B cell (primary cell): ENCODE data around the gene RBM20. TPM values are rescaled to one million over a fixed set of nuclear protein-coding genes. Genes with fewer than 3 reads are reported as not detected.
A peak's percentile ranks its signal among the peaks of the same experiment; 100 is the strongest.

Experiments
- ATAC-seq: fragments of 200-7000 bp; cut with Tn5 transposase; one replicate; pipeline ENCODE4 v1.10.0; 2021; ENCODE audit warnings: low read depth, mild to moderate bottlenecking, moderate number of reproducible peaks, moderate library complexity
- CTCF ChIA-PET: fragments of 350-600 bp; sonication (Branson Sonifier 250); formaldehyde crosslinking; loops from one replicate; lab custom pipeline; 2021; ENCODE audit warnings: antibody characterized with exemption, inconsistent platforms; lab: Charles Lee
- POLR2A ChIA-PET: fragments of 350-600 bp; sonication (Branson Sonifier 250); formaldehyde crosslinking; loops from one replicate; lab custom pipeline; 2021; ENCODE audit warnings: antibody characterized with exemption; lab: Charles Lee
- DNase-seq: peaks from one replicate; pipeline ENCODE4 v3.0.0; 2013
- H2AFZ ChIP-seq: 2 replicates; pipeline ENCODE4 v1.6.1; 2012; ENCODE audit warnings: mild to moderate bottlenecking, low read depth, low read length; ENCODE audit not compliant: insufficient read depth, poor library complexity, severe bottlenecking
- H3K27ac ChIP-seq, 2 donors: 1 replicate in 1 of 2; 2 replicates in 1 of 2; pipeline ENCODE4 v1.5.1; 2012 to 2013; ENCODE audit warnings: low read length in 2 of 2, mild to moderate bottlenecking in 2 of 2, moderate library complexity in 1 of 2
- H3K27me3 ChIP-seq, 4 experiments: fragments of 200-600 bp in 1 of 4; sonication (generic) in 1 of 4; replicated peaks in 1 of 4; 1 replicate in 2 of 4; 2 replicates in 2 of 4; pipeline versions ENCODE4 v1.6.1 to v1.7.0; 2013 to 2016; ENCODE audit warnings: low read length in 3 of 4, mild to moderate bottlenecking in 2 of 4, mixed read lengths in 1 of 4, moderate library complexity in 1 of 4; ENCODE audit not compliant: insufficient read depth in 4 of 4, control insufficient read depth in 3 of 4; ENCODE audit errors: control extremely low read depth in 1 of 4
- H3K36me3 ChIP-seq, 2 experiments: replicated peaks in 1 of 2; 1 replicate in 1 of 2; 2 replicates in 1 of 2; pipeline versions ENCODE4 v1.6.1 to v1.7.1; 2013; ENCODE audit warnings: low read length in 1 of 2; ENCODE audit not compliant: insufficient read depth in 2 of 2, control insufficient read depth in 1 of 2; ENCODE audit errors: control extremely low read depth in 1 of 2, extremely low read depth in 1 of 2
- H3K4me1 ChIP-seq, 2 donors: fragments of 200-600 bp in 1 of 2; sonication (generic) in 1 of 2; 1 replicate in 1 of 2; 2 replicates in 1 of 2; pipeline versions ENCODE4 v1.5.1 to v1.6.1; 2013 to 2017; ENCODE audit warnings: low read length in 2 of 2; ENCODE audit not compliant: control insufficient read depth in 2 of 2, insufficient read depth in 2 of 2
- H3K4me2 ChIP-seq: replicated peaks from 2 replicates; pipeline ENCODE3; 2012; ENCODE audit warnings: mild to moderate bottlenecking, low read depth, low read length; ENCODE audit not compliant: poor library complexity, severe bottlenecking
- H3K4me3 ChIP-seq, 5 experiments: fragments of 200-600 bp in 1 of 5; sonication (generic) in 1 of 5; 1 replicate in 3 of 5; 2 replicates in 2 of 5; pipeline versions ENCODE4 v1.5.1 to v1.7.0; 2011 to 2016; ENCODE audit warnings: low read length in 4 of 5, mild to moderate bottlenecking in 4 of 5, low read depth in 2 of 5, control low read depth in 1 of 5, moderate library complexity in 1 of 5; ENCODE audit not compliant: insufficient read depth in 1 of 5; ENCODE audit errors: control extremely low read depth in 1 of 5, extremely low read depth in 1 of 5
- H3K79me2 ChIP-seq: fragments of 200-600 bp; sonication (generic); one replicate; pipeline ENCODE4 v1.6.0; 2016; ENCODE audit warnings: low read length; ENCODE audit not compliant: control insufficient read depth, insufficient read depth
- H3K9ac ChIP-seq: fragments of 200-600 bp; sonication (generic); 2 replicates; pipeline ENCODE4 v1.6.1; 2017; ENCODE audit warnings: mild to moderate bottlenecking, low read length, moderate library complexity
- H3K9me3 ChIP-seq, 3 donors: one replicate each; pipeline versions ENCODE4 v1.6.1 to v1.7.1; 2013; ENCODE audit warnings: low read length in 2 of 3; ENCODE audit not compliant: control insufficient read depth in 2 of 3, insufficient read depth in 1 of 3; ENCODE audit errors: control extremely low read depth in 1 of 3
- H4K20me1 ChIP-seq: 2 replicates; pipeline ENCODE4 v1.6.0; 2012; ENCODE audit warnings: mild to moderate bottlenecking, low read length; ENCODE audit not compliant: insufficient read depth, control insufficient read depth, poor library complexity, severe bottlenecking
- H3K27ac Mint-ChIP-seq: one replicate; pipeline ENCODE4 v1.8.0; 2021; ENCODE audit warnings: mixed read lengths
- H3K27me3 Mint-ChIP-seq: one replicate; pipeline ENCODE4 v1.8.0; 2021; ENCODE audit warnings: mixed read lengths
- H3K4me1 Mint-ChIP-seq: one replicate; pipeline ENCODE4 v1.8.0; 2021; ENCODE audit warnings: mixed read lengths
- H3K4me3 Mint-ChIP-seq: one replicate; pipeline ENCODE4 v1.8.0; 2021; ENCODE audit warnings: mixed read lengths
- H3K9me3 Mint-ChIP-seq: one replicate; pipeline ENCODE4 v1.8.0; 2022; ENCODE audit warnings: mixed read lengths; ENCODE audit not compliant: insufficient read depth
- CTCF ChIP-seq: fragments of 200-600 bp; IDR thresholded peaks from one replicate; pipeline ENCODE4 v1.8.0; 2022; ENCODE audit warnings: antibody characterized with exemption, mild to moderate bottlenecking
- EZH2 ChIP-seq: IDR thresholded peaks from 2 replicates; pipeline ENCODE4 v1.6.1; 2012; ENCODE audit warnings: borderline replicate concordance, low read depth, mild to moderate bottlenecking, moderate library complexity, low read length; ENCODE audit not compliant: insufficient read depth, poor library complexity, severe bottlenecking
- WGBS: methylation state at CpG from one replicate; pipeline ENCODE4 v1.1.5; 2013; ENCODE audit warnings: missing lambda C conversion rate; ENCODE audit not compliant: insufficient coverage; 5-methylcytosine and 5-hydroxymethylcytosine counted together
- intact Hi-C: fragments of 100-400 bp; cut with micrococcal nuclease; formaldehyde crosslinking; loops from one replicate; pipeline ENCODE4 v1.10.0; 2022
- polyA plus RNA-seq: library from polyadenylated mRNA; depleted of rRNA; stranded (reverse); fragments of >200 nt; gene quantifications from 2 replicates; pipeline ENCODE4 v1.2.3, GENCODE V29; 2012
- total RNA-seq, 2 donors: library from RNA; stranded (reverse); fragments of 120-200 nt in 1 of 2; gene quantifications; 1 replicate in 1 of 2; 2 replicates in 1 of 2; pipeline versions ENCODE4 v1.2.3 to v1.2.4, GENCODE V29; 2013 to 2022

Gene RBM20
- total and polyA plus RNA-seq, 2 donors (not counting 1 experiment from before 2014, with no cell fraction given) = not detected

- Histone ChIP-seq H3K4me2 (peak overlapping the region; percentile 33), H3K36me3 (no peaks in the 10 kb centered on the region), H3K4me3 (no peak overlapping the region), H3K9ac (no peak overlapping the region), H3K4me1 (peaks cover 68 to 77% of the 10 kb centered on the region in 2 donors), H4K20me1 (no peaks in the 10 kb centered on the region), H3K9me3 (no peaks in the 10 kb centered on the region), H3K27me3 (no peaks in the 10 kb centered on the region), H2AFZ (peak overlapping the region; percentile 25), H3K79me2 (peaks cover 11% of the 10 kb centered on the region), H3K27ac (no peak overlapping the region)
- no peaks in the 10 kb centered on the region for H3K9me3 Mint-ChIP-seq
- peak overlapping the region; percentile 39 for H3K4me3 Mint-ChIP-seq
- POLR2A ChIA-PET = interaction anchor here (0.5 to 1.8 kb wide), 5 partner anchors 12 to 45 kb away, joined by 3 to 8 read pairs (median 5); partner anchors contain the start of gene PDCD4
- WGBS = 88% methylated on average over 2 of the region's 3 CpGs
- TF ChIP-seq EZH2 (no peak), CTCF (no peak)
- H3K27me3 Mint-ChIP-seq = no peaks in the 10 kb centered on the region
- H3K27ac Mint-ChIP-seq = peak overlapping the region; percentile 85
- intact Hi-C loops = no loop called here
- DNase-seq (no peak), ATAC-seq (no peak)
- H3K4me1 Mint-ChIP-seq = peaks cover 85% of the 10 kb centered on the region
- CTCF ChIA-PET = interaction anchor here (0.6 to 2.2 kb wide), 8 partner anchors 9 to 81 kb away, joined by 3 to 8 read pairs (median 4); no protein-coding TSS in a partner anchor
Measured at GRCh38 chr10:110845756-110846620, 201.9 kb downstream of the RBM20 start.

- no peak for TF ChIP-seq CTCF
- no peak for TF ChIP-seq EZH2
- WGBS = 100% methylated on average over 3 of the region's 6 CpGs
- H3K27me3 ChIP-seq = no peaks in the 10 kb centered on the region
- no peaks in the 10 kb centered on the region for H3K9me3 ChIP-seq
- DNase-seq (no peak), ATAC-seq (no peak)
- ChIA-PET CTCF (interaction anchor here (1.6 kb wide), 1 partner anchor 44 kb away, joined by 8 read pairs; no protein-coding TSS in a partner anchor), POLR2A (interaction anchor here (1.8 kb wide), 1 partner anchor 10 kb away, joined by 8 read pairs; no protein-coding TSS in a partner anchor)
- no peak overlapping the region for H2AFZ ChIP-seq
- no peak overlapping the region for H3K4me3 ChIP-seq
- H3K27ac ChIP-seq = no peak overlapping the region
- H3K9ac ChIP-seq = no peak overlapping the region
- H3K4me2 ChIP-seq = no peak overlapping the region
- H4K20me1 ChIP-seq = no peaks in the 10 kb centered on the region
- Mint-ChIP-seq H3K27ac (peak overlapping the region; percentile 23), H3K27me3 (no peaks in the 10 kb centered on the region), H3K9me3 (no peaks in the 10 kb centered on the region), H3K4me3 (no peak overlapping the region), H3K4me1 (peaks cover 81% of the 10 kb centered on the region)
- intact Hi-C loops = no loop called here
- peaks cover 56 to 70% of the 10 kb centered on the region in 2 donors for H3K4me1 ChIP-seq
- H3K79me2 ChIP-seq = peaks cover 11% of the 10 kb centered on the region
- H3K36me3 ChIP-seq = no peaks in the 10 kb centered on the region
Measured at GRCh38 chr10:110847374-110847773, 203.2 kb downstream of the RBM20 start.
